Mesendoderm (in vitro differentiated cells): Measurements from ENCODE around the gene GRIK2.

ENCODE experiments used
- DNase-seq: peaks from one replicate; pipeline ENCODE4 v3.0.0; 2013
- H2AK5ac ChIP-seq: 2 replicates; pipeline ENCODE4 v1.6.1; 2013; ENCODE audit warnings: low read length, inconsistent platforms
- H2BK120ac ChIP-seq: 2 replicates; pipeline ENCODE4 v1.6.1; 2013; ENCODE audit warnings: low read depth, mild to moderate bottlenecking, low read length, moderate library complexity, mixed read lengths
- H2BK15ac ChIP-seq: replicated peaks from 2 replicates; pipeline ENCODE4 v1.6.1; 2013; ENCODE audit warnings: low read depth, mild to moderate bottlenecking, moderate library complexity
- H2BK5ac ChIP-seq: 2 replicates; pipeline ENCODE4 v1.6.1; 2013; ENCODE audit warnings: low read length, inconsistent platforms
- H3K18ac ChIP-seq: 2 replicates; pipeline ENCODE4 v1.6.1; 2013; ENCODE audit warnings: mild to moderate bottlenecking, low read length, mixed read lengths
- H3K23ac ChIP-seq: one replicate; pipeline ENCODE4 v1.6.1; 2013; ENCODE audit warnings: low read length
- H3K27ac ChIP-seq: 2 replicates; pipeline ENCODE4 v1.5.1; 2013; ENCODE audit warnings: low read depth, mild to moderate bottlenecking, inconsistent platforms, low read length, moderate library complexity
- H3K27me3 ChIP-seq: 2 replicates; pipeline ENCODE4 v1.6.1; 2013; ENCODE audit warnings: low read length, control low read depth, mild to moderate bottlenecking, inconsistent platforms; ENCODE audit not compliant: insufficient read depth, poor library complexity
- H3K36me3 ChIP-seq: 2 replicates; pipeline ENCODE4 v1.6.1; 2013; ENCODE audit warnings: low read length, inconsistent platforms; ENCODE audit not compliant: control insufficient read depth, insufficient read depth
- H3K4ac ChIP-seq: one replicate; pipeline ENCODE4 v1.6.1; 2013; ENCODE audit warnings: low read depth, mild to moderate bottlenecking, low read length, moderate library complexity
- H3K4me1 ChIP-seq: 2 replicates; pipeline ENCODE4 v1.6.1; 2013; ENCODE audit warnings: low read depth, low read length, inconsistent platforms; ENCODE audit not compliant: control insufficient read depth
- H3K4me2 ChIP-seq: 2 replicates; pipeline ENCODE4 v1.6.1; 2013; ENCODE audit warnings: low read length
- H3K4me3 ChIP-seq: 2 replicates; pipeline ENCODE4 v1.5.1; 2013; ENCODE audit warnings: mild to moderate bottlenecking, low read length
- H3K56ac ChIP-seq: one replicate; pipeline ENCODE4 v1.6.1; 2013; ENCODE audit warnings: low read length
- H3K79me1 ChIP-seq: 2 replicates; pipeline ENCODE4 v1.6.1; 2013; ENCODE audit warnings: low read length, inconsistent platforms
- H3K79me2 ChIP-seq: 2 replicates; pipeline ENCODE4 v1.6.1; 2013; ENCODE audit warnings: mild to moderate bottlenecking, low read length; ENCODE audit not compliant: control insufficient read depth, insufficient read depth
- H3K9ac ChIP-seq: 2 replicates; pipeline ENCODE4 v1.6.1; 2013; ENCODE audit warnings: low read length, inconsistent platforms
- H4K5ac ChIP-seq: one replicate; pipeline ENCODE4 v1.6.1; 2013; ENCODE audit warnings: low read length
- H4K8ac ChIP-seq: one replicate; pipeline ENCODE4 v1.6.1; 2013; ENCODE audit warnings: low read depth, mild to moderate bottlenecking, control low read depth, low read length, moderate library complexity
- WGBS: extraction: QIAGEN DNeasy Blood & Tissue Kit; methylation state at CpG from one replicate; pipeline ENCODE4 v1.1.7; 2013; ENCODE audit warnings: low lambda C conversion rate, missing lambda C conversion rate; ENCODE audit not compliant: insufficient coverage; ENCODE audit errors: extremely low coverage; 5-methylcytosine and 5-hydroxymethylcytosine counted together

Gene GRIK2

DNA sequence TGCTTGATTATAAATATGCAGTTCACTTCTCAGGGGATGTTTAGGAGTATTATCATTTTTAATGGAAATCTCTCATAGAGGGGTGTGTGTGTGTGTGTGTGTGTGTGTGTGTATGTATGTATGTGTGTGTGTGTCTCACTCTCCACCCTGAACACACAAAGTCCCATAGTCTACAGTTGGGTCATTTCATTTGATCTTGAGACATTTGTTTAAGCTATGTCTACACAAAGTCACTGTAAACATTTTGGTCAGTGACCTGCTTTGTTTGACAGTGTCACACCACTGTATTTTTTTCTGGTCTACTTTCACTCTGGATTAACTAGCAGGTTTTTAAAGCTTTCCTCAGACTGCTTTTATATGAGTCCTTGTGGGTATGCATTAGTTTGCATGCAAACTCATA is 215.2 kb downstream of the GRIK2 start:
- H3K18ac ChIP-seq = no peak overlapping the region
- H3K23ac ChIP-seq = no peak overlapping the region
- no peak for DNase-seq
- no peak overlapping the region for H3K4me2 ChIP-seq
- H2BK15ac ChIP-seq = no peak overlapping the region
- no peaks in the 10 kb centered on the region for H3K27me3 ChIP-seq
- H3K9ac ChIP-seq = no peak overlapping the region
- H4K5ac ChIP-seq = no peak overlapping the region
- no peak overlapping the region for H3K56ac ChIP-seq
- H3K4me1 ChIP-seq = no peaks in the 10 kb centered on the region
- H3K79me1 ChIP-seq = no peaks in the 10 kb centered on the region
- H3K27ac ChIP-seq = no peak overlapping the region
- no peaks in the 10 kb centered on the region for H3K36me3 ChIP-seq
- no peak overlapping the region for H2BK120ac ChIP-seq
- H3K4me3 ChIP-seq = no peak overlapping the region
- H3K79me2 ChIP-seq = no peaks in the 10 kb centered on the region
- H2BK5ac ChIP-seq = no peak overlapping the region
- H4K8ac ChIP-seq = no peak overlapping the region
- H3K4ac ChIP-seq = no peak overlapping the region
- no peak overlapping the region for H2AK5ac ChIP-seq

DNA sequence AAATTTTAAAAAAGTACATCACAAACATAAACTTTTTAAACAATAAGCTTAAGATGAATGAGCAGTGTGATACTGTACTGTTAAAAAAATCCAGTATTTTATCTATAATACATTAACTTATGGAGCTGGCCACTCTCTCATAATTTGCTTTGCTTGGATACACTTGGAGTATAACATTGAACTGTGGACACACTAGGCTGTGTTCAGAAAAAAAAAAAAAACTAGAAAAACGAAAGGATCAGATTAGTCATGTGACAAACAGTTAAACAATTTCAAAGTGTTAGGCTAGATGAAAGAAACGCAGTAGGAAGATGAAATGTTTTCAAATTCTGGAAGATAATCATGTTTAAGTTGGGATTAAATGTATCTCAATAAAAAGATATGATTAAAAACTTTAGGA is 220.0 kb downstream of the GRIK2 start:
- no CpG with 5 or more reads among the region's 2 CpGs for WGBS
- Histone ChIP-seq H2BK5ac (no peak overlapping the region), H3K79me1 (no peaks in the 10 kb centered on the region), H3K9ac (no peak overlapping the region), H4K8ac (no peak overlapping the region), H3K79me2 (no peaks in the 10 kb centered on the region), H3K4ac (no peak overlapping the region), H2AK5ac (no peak overlapping the region), H3K23ac (no peak overlapping the region), H3K4me2 (no peak overlapping the region), H2BK15ac (no peak overlapping the region), H3K4me1 (no peaks in the 10 kb centered on the region), H3K27me3 (no peaks in the 10 kb centered on the region), H3K4me3 (no peak overlapping the region), H3K36me3 (no peaks in the 10 kb centered on the region), H3K56ac (no peak overlapping the region), H3K27ac (no peak overlapping the region), H2BK120ac (no peak overlapping the region), H3K18ac (no peak overlapping the region), H4K5ac (no peak overlapping the region)
- DNase-seq = no peak

DNA sequence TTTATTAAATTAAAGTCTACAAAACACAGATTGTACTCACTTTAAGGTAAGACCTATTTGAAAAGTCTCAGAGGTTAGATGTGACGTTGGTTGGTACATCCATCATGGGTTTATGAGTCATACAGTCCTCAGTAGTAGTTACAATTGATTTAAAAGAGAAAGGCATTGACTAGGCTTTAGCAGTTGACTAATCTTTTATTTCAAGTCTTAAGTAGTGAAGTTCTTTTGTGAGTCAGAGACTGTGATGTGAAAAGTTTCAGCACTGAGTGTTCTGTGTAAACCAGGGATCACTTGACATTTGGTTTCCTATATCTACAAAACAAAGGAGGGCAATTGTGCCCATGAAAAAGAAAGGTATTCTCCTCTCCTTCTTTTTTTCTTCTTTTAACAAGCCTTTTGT is 221.3 kb downstream of the GRIK2 start:
- peak; percentile 23 for DNase-seq

DNA sequence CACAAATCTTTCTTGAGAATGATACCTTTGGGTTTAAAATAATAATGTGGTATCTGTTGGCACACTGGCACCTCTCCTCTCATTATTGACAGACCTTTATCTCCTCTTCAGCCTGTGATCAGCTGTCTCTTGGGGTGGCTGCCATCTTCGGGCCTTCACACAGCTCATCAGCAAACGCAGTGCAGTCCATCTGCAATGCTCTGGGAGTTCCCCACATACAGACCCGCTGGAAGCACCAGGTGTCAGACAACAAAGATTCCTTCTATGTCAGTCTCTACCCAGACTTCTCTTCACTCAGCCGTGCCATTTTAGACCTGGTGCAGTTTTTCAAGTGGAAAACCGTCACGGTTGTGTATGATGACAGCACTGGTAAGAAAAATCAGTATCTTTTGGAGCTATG is 232.8 kb downstream of the GRIK2 start:
- Histone ChIP-seq H3K4ac (no peak overlapping the region), H4K5ac (no peak overlapping the region), H2BK15ac (no peak overlapping the region), H3K79me1 (no peaks in the 10 kb centered on the region), H4K8ac (no peak overlapping the region), H3K36me3 (no peaks in the 10 kb centered on the region), H3K27me3 (no peaks in the 10 kb centered on the region), H3K27ac (no peak overlapping the region), H2AK5ac (no peak overlapping the region), H2BK120ac (no peak overlapping the region), H3K23ac (no peak overlapping the region), H3K18ac (no peak overlapping the region), H3K56ac (no peak overlapping the region), H3K79me2 (no peaks in the 10 kb centered on the region), H3K4me1 (no peaks in the 10 kb centered on the region), H3K4me3 (no peak overlapping the region), H3K4me2 (no peak overlapping the region), H2BK5ac (no peak overlapping the region), H3K9ac (no peak overlapping the region)
- WGBS = no CpG with 5 or more reads among the region's 6 CpGs
- peak; percentile 9 for DNase-seq

More for the DNA sequence above, 221.3 kb downstream of the GRIK2 start:
- Histone ChIP-seq H3K27me3 (no peaks in the 10 kb centered on the region), H3K36me3 (no peaks in the 10 kb centered on the region), H4K8ac (no peak overlapping the region), H3K4ac (no peak overlapping the region), H3K9ac (no peak overlapping the region), H3K79me2 (no peaks in the 10 kb centered on the region), H3K4me2 (no peak overlapping the region), H2BK5ac (no peak overlapping the region), H3K23ac (no peak overlapping the region), H2BK15ac (no peak overlapping the region), H3K4me3 (no peak overlapping the region), H2BK120ac (no peak overlapping the region), H4K5ac (no peak overlapping the region), H2AK5ac (no peak overlapping the region), H3K56ac (no peak overlapping the region), H3K18ac (no peak overlapping the region), H3K27ac (no peak overlapping the region), H3K79me1 (no peaks in the 10 kb centered on the region), H3K4me1 (no peaks in the 10 kb centered on the region)
- WGBS = no CpG with 5 or more reads among the region's 1 CpG

DNA sequence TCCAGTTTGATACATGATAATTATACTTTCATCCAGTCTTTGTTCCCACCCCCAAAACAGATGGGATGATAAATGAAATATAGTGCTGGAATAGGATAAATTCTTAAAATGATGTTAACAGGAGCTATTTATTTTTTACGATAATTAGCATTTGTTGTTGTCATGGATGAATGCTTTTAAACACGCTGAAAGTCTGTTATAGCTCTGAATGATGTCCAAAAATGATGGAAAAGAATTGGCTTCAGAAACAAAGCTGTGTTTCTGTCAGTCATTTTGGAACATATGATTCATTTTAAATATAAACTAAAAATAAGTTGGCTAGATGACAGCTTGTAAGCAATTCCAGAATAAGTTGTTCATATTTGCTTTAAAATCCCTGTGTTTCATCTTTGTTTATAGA is 237.4 kb downstream of the GRIK2 start:
- Histone ChIP-seq H2BK5ac (no peak overlapping the region), H3K4me1 (no peaks in the 10 kb centered on the region), H2BK15ac (no peak overlapping the region), H3K79me1 (no peaks in the 10 kb centered on the region), H2BK120ac (no peak overlapping the region), H3K36me3 (no peaks in the 10 kb centered on the region), H4K5ac (no peak overlapping the region), H3K4ac (no peak overlapping the region), H3K79me2 (no peaks in the 10 kb centered on the region), H3K23ac (no peak overlapping the region), H3K27me3 (no peaks in the 10 kb centered on the region), H3K9ac (no peak overlapping the region), H3K56ac (no peak overlapping the region), H3K4me3 (no peak overlapping the region), H3K18ac (no peak overlapping the region), H4K8ac (no peak overlapping the region), H3K27ac (no peak overlapping the region), H3K4me2 (no peak overlapping the region), H2AK5ac (no peak overlapping the region)
- DNase-seq = no peak
- 100% methylated on average over 1 of the region's 2 CpGs for WGBS

DNA sequence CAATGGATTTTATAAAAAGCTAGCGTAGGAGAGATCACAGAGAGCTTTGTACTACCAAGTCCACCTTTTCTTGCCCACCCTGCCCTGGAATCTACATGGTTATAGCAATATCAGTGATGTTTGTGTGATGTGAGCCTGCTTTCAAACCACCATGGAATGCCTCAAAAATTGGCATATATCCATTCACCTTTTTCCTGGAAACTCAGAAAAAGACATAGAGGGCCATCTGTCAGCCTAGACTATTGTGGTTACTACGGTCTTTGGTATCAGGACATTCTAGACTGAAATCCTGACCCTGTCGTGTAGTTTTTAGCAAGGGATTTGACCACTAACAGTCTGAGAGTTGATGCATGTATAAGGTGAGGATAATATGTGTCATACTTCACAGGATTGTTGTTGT is 239.6 kb downstream of the GRIK2 start:
- Histone ChIP-seq H2BK120ac (no peak overlapping the region), H3K4me3 (no peak overlapping the region), H4K5ac (no peak overlapping the region), H3K79me2 (no peaks in the 10 kb centered on the region), H3K27ac (no peak overlapping the region), H2BK5ac (no peak overlapping the region), H3K9ac (no peak overlapping the region), H3K18ac (no peak overlapping the region), H4K8ac (no peak overlapping the region), H3K23ac (no peak overlapping the region), H3K4me1 (no peaks in the 10 kb centered on the region), H3K4ac (no peak overlapping the region), H3K36me3 (no peaks in the 10 kb centered on the region), H2BK15ac (no peak overlapping the region), H2AK5ac (no peak overlapping the region), H3K27me3 (no peaks in the 10 kb centered on the region), H3K56ac (no peak overlapping the region), H3K79me1 (no peaks in the 10 kb centered on the region), H3K4me2 (no peak overlapping the region)
- no CpG with 5 or more reads among the region's 3 CpGs for WGBS
- DNase-seq = no peak
